Dendritic cell treated with granulocyte-macrophage colony-stimulating factor and Interleukin-4, amounts not matched to agents 40 ng/mL and 50 ng/mL, for 4 days (primary cell): ENCODE results near the gene CIAO2A.
"Not testable (repeated sequence)": the region's sequence is repeated elsewhere in the genome, so short reads cannot be mapped to it uniquely, and the experiment has no call there.

Source experiments
- H3K27ac Mint-ChIP-seq: one replicate; pipeline ENCODE4 v1.8.0; 2022; ENCODE audit warnings: mild to moderate bottlenecking, mixed read lengths
- H3K27me3 Mint-ChIP-seq: one replicate; pipeline ENCODE4 v1.8.0; 2022; ENCODE audit warnings: mild to moderate bottlenecking, mixed read lengths
- H3K36me3 Mint-ChIP-seq: one replicate; pipeline ENCODE4 v1.8.0; 2022; ENCODE audit warnings: low read depth, mixed read lengths
- H3K4me1 Mint-ChIP-seq: one replicate; pipeline ENCODE4 v1.8.0; 2022; ENCODE audit warnings: low read depth, mixed read lengths
- H3K4me3 Mint-ChIP-seq: one replicate; pipeline ENCODE4 v1.8.0; 2022; ENCODE audit warnings: mild to moderate bottlenecking, moderate library complexity, mixed read lengths
- H3K9me3 Mint-ChIP-seq: one replicate; pipeline ENCODE4 v1.8.0; 2022; ENCODE audit warnings: mixed read lengths
- intact Hi-C: fragments of 100-400 bp; cut with micrococcal nuclease; formaldehyde crosslinking; loops from one replicate; pipeline ENCODE4 v1.15.0; 2022

Gene CIAO2A

GRCh38 chr15:64125978-64126377, 32.3 kb upstream of the CIAO2A start:
- peaks cover 98% of the 10 kb centered on the region for H3K36me3 Mint-ChIP-seq
- intact Hi-C loops = no loop called here
- no peaks in the 10 kb centered on the region for H3K9me3 Mint-ChIP-seq
- no peaks in the 10 kb centered on the region for H3K4me1 Mint-ChIP-seq
- no peak overlapping the region for H3K27ac Mint-ChIP-seq
- no peaks in the 10 kb centered on the region for H3K27me3 Mint-ChIP-seq
- H3K4me3 Mint-ChIP-seq = no peak overlapping the region

- Mint-ChIP-seq H3K27ac (no peak overlapping the region), H3K4me1 (no peaks in the 10 kb centered on the region), H3K9me3 (no peaks in the 10 kb centered on the region), H3K4me3 (no peak overlapping the region), H3K27me3 (no peaks in the 10 kb centered on the region), H3K36me3 (peaks cover 98% of the 10 kb centered on the region)
- intact Hi-C loops = no loop called here
Measured at GRCh38 chr15:64122936-64123351, 29.3 kb upstream of the CIAO2A start.

GRCh38 chr15:64122444-64122843, 28.8 kb upstream of the CIAO2A start:
- Mint-ChIP-seq H3K36me3 (peaks cover 98% of the 10 kb centered on the region), H3K4me3 (no peak overlapping the region), H3K9me3 (no peaks in the 10 kb centered on the region), H3K27me3 (no peaks in the 10 kb centered on the region), H3K27ac (no peak overlapping the region), H3K4me1 (no peaks in the 10 kb centered on the region)
- intact Hi-C loops = no loop called here

- no peak overlapping the region for H3K4me3 Mint-ChIP-seq
- no peaks in the 10 kb centered on the region for H3K9me3 Mint-ChIP-seq
- no peaks in the 10 kb centered on the region for H3K4me1 Mint-ChIP-seq
- H3K27me3 Mint-ChIP-seq = no peaks in the 10 kb centered on the region
- intact Hi-C loops = no loop called here
- H3K36me3 Mint-ChIP-seq = peaks cover 98% of the 10 kb centered on the region
- no peak overlapping the region for H3K27ac Mint-ChIP-seq
Measured at GRCh38 chr15:64121614-64122013, 28.0 kb upstream of the CIAO2A start.

- H3K27me3 Mint-ChIP-seq, H3K4me1 Mint-ChIP-seq, H3K9me3 Mint-ChIP-seq, H3K4me3 Mint-ChIP-seq, H3K27ac Mint-ChIP-seq, intact Hi-C loops: not testable (repeated sequence)
- peaks cover 98% of the 10 kb centered on the region for H3K36me3 Mint-ChIP-seq
Measured at GRCh38 chr15:64120322-64120721, 26.7 kb upstream of the CIAO2A start.

GRCh38 chr15:64117759-64118487, 24.3 kb upstream of the CIAO2A start:
- Mint-ChIP-seq H3K9me3 (no peaks in the 10 kb centered on the region), H3K4me3 (no peak overlapping the region), H3K36me3 (peaks cover 94% of the 10 kb centered on the region), H3K27ac (no peak overlapping the region), H3K4me1 (peaks cover 14% of the 10 kb centered on the region), H3K27me3 (no peaks in the 10 kb centered on the region)
- intact Hi-C loops = no loop called here

- intact Hi-C loops = no loop called here
- Mint-ChIP-seq H3K4me3 (no peak overlapping the region), H3K9me3 (no peaks in the 10 kb centered on the region), H3K36me3 (peaks cover 63% of the 10 kb centered on the region), H3K4me1 (peaks cover 53% of the 10 kb centered on the region), H3K27ac (no peak overlapping the region), H3K27me3 (no peaks in the 10 kb centered on the region)
Measured at GRCh38 chr15:64112904-64113303, 19.3 kb upstream of the CIAO2A start.

GRCh38 chr15:64112073-64112772, 18.6 kb upstream of the CIAO2A start:
- Mint-ChIP-seq H3K36me3 (peaks cover 61% of the 10 kb centered on the region), H3K4me3 (no peak overlapping the region), H3K27ac (peak overlapping the region; percentile 9), H3K9me3 (no peaks in the 10 kb centered on the region), H3K27me3 (no peaks in the 10 kb centered on the region), H3K4me1 (peaks cover 60% of the 10 kb centered on the region)
- intact Hi-C loops = no loop called here

- H3K27ac Mint-ChIP-seq = no peak overlapping the region
- intact Hi-C loops = no loop called here
- no peak overlapping the region for H3K4me3 Mint-ChIP-seq
- no peaks in the 10 kb centered on the region for H3K9me3 Mint-ChIP-seq
- H3K27me3 Mint-ChIP-seq = no peaks in the 10 kb centered on the region
- peaks cover 60% of the 10 kb centered on the region for H3K36me3 Mint-ChIP-seq
- H3K4me1 Mint-ChIP-seq = peaks cover 66% of the 10 kb centered on the region
Measured at GRCh38 chr15:64111679-64112050, 18.0 kb upstream of the CIAO2A start.

GRCh38 chr15:64110950-64111678, 17.5 kb upstream of the CIAO2A start:
- H3K4me1 Mint-ChIP-seq = peaks cover 71% of the 10 kb centered on the region
- H3K9me3 Mint-ChIP-seq = no peaks in the 10 kb centered on the region
- intact Hi-C loops = no loop called here
- peak overlapping the region; percentile 71 for H3K27ac Mint-ChIP-seq
- peaks cover 60% of the 10 kb centered on the region for H3K36me3 Mint-ChIP-seq
- H3K27me3 Mint-ChIP-seq = no peaks in the 10 kb centered on the region
- H3K4me3 Mint-ChIP-seq = no peak overlapping the region

GRCh38 chr15:64110108-64110701, 16.6 kb upstream of the CIAO2A start:
- Mint-ChIP-seq H3K4me1 (peaks cover 79% of the 10 kb centered on the region), H3K36me3 (peaks cover 51% of the 10 kb centered on the region), H3K27ac (peak overlapping the region; percentile 71)
- H3K4me3 Mint-ChIP-seq, intact Hi-C loops, H3K27me3 Mint-ChIP-seq, H3K9me3 Mint-ChIP-seq: not testable (repeated sequence)

- Mint-ChIP-seq H3K9me3 (peaks cover 5% of the 10 kb centered on the region), H3K4me3 (no peak overlapping the region), H3K36me3 (peaks cover 33% of the 10 kb centered on the region), H3K27ac (no peak overlapping the region), H3K27me3 (no peaks in the 10 kb centered on the region), H3K4me1 (peaks cover 71% of the 10 kb centered on the region)
- intact Hi-C loops = no loop called here
Measured at GRCh38 chr15:64107337-64107736, 13.7 kb upstream of the CIAO2A start.

- Mint-ChIP-seq H3K27ac (peak overlapping the region; percentile 80), H3K4me3 (peak overlapping the region; percentile 28), H3K27me3 (no peaks in the 10 kb centered on the region), H3K9me3 (peaks cover 5% of the 10 kb centered on the region), H3K36me3 (peaks cover 33% of the 10 kb centered on the region), H3K4me1 (peaks cover 61% of the 10 kb centered on the region)
- intact Hi-C loops = no loop called here
Measured at GRCh38 chr15:64105113-64105704, 11.6 kb upstream of the CIAO2A start.

GRCh38 chr15:64102497-64102896, 8.9 kb upstream of the CIAO2A start:
- H3K4me3 Mint-ChIP-seq = no peak overlapping the region
- H3K9me3 Mint-ChIP-seq = peaks cover 5% of the 10 kb centered on the region
- H3K27me3 Mint-ChIP-seq = no peaks in the 10 kb centered on the region
- H3K36me3 Mint-ChIP-seq = peaks cover 34% of the 10 kb centered on the region
- H3K27ac Mint-ChIP-seq = peak overlapping the region; percentile 69
- H3K4me1 Mint-ChIP-seq = peaks cover 66% of the 10 kb centered on the region
- intact Hi-C loops = no loop called here
